Colonic mucosa (tissue), 4 donors: ENCODE results near the gene MYOZ2. TPM values are rescaled to one million over a fixed set of nuclear protein-coding genes. Genes with fewer than 3 reads are reported as not detected.
"Not testable (repeated sequence)": the region's sequence is repeated elsewhere in the genome, so short reads cannot be mapped to it uniquely, and the experiment has no call there.

Experiments used
- DNase-seq: peaks from one replicate; pipeline ENCODE4 v3.0.0-alpha.2; 2020
- H3K27ac ChIP-seq: fragments of 200-600 bp; one replicate; pipeline ENCODE4 v1.8.0; 2021
- H3K27me3 ChIP-seq: fragments of 200-600 bp; one replicate; pipeline ENCODE4 v1.8.0; 2021
- H3K36me3 ChIP-seq: fragments of 200-600 bp; one replicate; pipeline ENCODE4 v1.8.0; 2021
- H3K4me1 ChIP-seq: fragments of 200-600 bp; one replicate; pipeline ENCODE4 v1.8.0; 2021; ENCODE audit warnings: mild to moderate bottlenecking
- H3K4me3 ChIP-seq: fragments of 200-600 bp; one replicate; pipeline ENCODE4 v1.8.0; 2021
- H3K9ac ChIP-seq, 2 donors: one replicate each; pipeline ENCODE4 v1.7.0; 2013; ENCODE audit warnings: control low read depth in 2 of 2, low read depth in 2 of 2, low read length in 2 of 2
- H3K9me3 ChIP-seq: fragments of 200-600 bp; one replicate; pipeline ENCODE4 v1.8.0; 2021
- intact Hi-C: fragments of 100-400 bp; cut with DNase I; formaldehyde crosslinking; loops from one replicate; pipeline ENCODE4 v1.14.1; 2022
- total RNA-seq, 2 donors: library from RNA; stranded (reverse); fragmentation: NEBNext Ultra II Directional in 1 of 2; extraction: Animal tissue kit (Norgen Biotek cat#: 25700) in 1 of 2; gene quantifications; one replicate each; pipeline ENCODE4 v1.2.1, GENCODE V29; 2021
- TF ChIP-seq, protein P1 (sequence below): fragments of 200-600 bp; IDR thresholded peaks from one replicate; pipeline ENCODE4 v1.8.0; 2022; ENCODE audit warnings: antibody characterized with exemption, mild to moderate bottlenecking
- donor health status: healthy.
- donor health status: DM: no; HTN: no; CAD: no.
- donor health status: DM: no; HTN: no; CAD: no.

MYOZ2 gene
- total RNA-seq, 2 donors from 2014 or later, result 0.08 TPM; not detected in 1

DNA sequence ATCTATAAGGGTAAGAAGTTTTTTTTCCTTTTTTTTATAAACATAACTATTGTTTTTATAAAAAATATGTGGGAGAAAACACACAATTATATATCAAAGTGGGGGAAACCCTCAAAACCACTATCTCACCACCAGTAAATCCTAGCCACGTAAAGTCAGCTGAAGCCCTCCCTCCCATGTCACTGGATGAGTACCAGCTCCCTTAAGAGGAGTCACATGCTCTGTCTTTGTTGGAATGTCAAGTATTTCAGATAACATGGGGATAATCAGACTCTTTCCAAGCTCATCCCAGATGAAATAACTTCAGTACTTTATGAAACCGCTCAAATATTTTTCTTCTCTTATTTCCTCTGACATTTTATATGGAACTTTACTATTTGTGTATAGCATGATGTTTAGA lies 2.4 kb downstream of the MYOZ2 start:
- Histone ChIP-seq H3K27me3 (no peaks in the 10 kb centered on the region), H3K27ac (no peak overlapping the region)

GRCh38 chr4:119139311-119139710 lies 3.7 kb downstream of the MYOZ2 start:
- DNase-seq, result no peak
- no peaks in the 10 kb centered on the region for H3K27me3 ChIP-seq
- no peak overlapping the region for H3K9ac ChIP-seq
- TF ChIP-seq, protein P1, sequence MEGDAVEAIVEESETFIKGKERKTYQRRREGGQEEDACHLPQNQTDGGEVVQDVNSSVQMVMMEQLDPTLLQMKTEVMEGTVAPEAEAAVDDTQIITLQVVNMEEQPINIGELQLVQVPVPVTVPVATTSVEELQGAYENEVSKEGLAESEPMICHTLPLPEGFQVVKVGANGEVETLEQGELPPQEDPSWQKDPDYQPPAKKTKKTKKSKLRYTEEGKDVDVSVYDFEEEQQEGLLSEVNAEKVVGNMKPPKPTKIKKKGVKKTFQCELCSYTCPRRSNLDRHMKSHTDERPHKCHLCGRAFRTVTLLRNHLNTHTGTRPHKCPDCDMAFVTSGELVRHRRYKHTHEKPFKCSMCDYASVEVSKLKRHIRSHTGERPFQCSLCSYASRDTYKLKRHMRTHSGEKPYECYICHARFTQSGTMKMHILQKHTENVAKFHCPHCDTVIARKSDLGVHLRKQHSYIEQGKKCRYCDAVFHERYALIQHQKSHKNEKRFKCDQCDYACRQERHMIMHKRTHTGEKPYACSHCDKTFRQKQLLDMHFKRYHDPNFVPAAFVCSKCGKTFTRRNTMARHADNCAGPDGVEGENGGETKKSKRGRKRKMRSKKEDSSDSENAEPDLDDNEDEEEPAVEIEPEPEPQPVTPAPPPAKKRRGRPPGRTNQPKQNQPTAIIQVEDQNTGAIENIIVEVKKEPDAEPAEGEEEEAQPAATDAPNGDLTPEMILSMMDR, result no peak
- H3K9me3 ChIP-seq, result no peaks in the 10 kb centered on the region
- intact Hi-C loops, result no loop called here
- no peak overlapping the region for H3K4me3 ChIP-seq
- H3K4me1 ChIP-seq, result no peaks in the 10 kb centered on the region
- no peak overlapping the region for H3K27ac ChIP-seq
- no peaks in the 10 kb centered on the region for H3K36me3 ChIP-seq

More for the DNA sequence above, 2.4 kb downstream of the MYOZ2 start:
- H3K9ac ChIP-seq, result no peak overlapping the region
- DNase-seq, result no peak
- no peak overlapping the region for H3K4me3 ChIP-seq
- H3K9me3 ChIP-seq, result no peaks in the 10 kb centered on the region
- intact Hi-C loops, result no loop called here
- TF ChIP-seq, protein P1, result no peak
- no peaks in the 10 kb centered on the region for H3K4me1 ChIP-seq
- no peaks in the 10 kb centered on the region for H3K36me3 ChIP-seq

GRCh38 chr4:119139822-119140252 lies 4.2 kb downstream of the MYOZ2 start:
- H3K9me3 ChIP-seq, result no peaks in the 10 kb centered on the region
- TF ChIP-seq, protein P1, result no peak
- intact Hi-C loops, result no loop called here
- H3K27me3 ChIP-seq, result no peaks in the 10 kb centered on the region
- H3K27ac ChIP-seq, result no peak overlapping the region
- H3K4me3 ChIP-seq, result no peak overlapping the region
- DNase-seq, result no peak
- no peaks in the 10 kb centered on the region for H3K36me3 ChIP-seq
- no peak overlapping the region for H3K9ac ChIP-seq
- H3K4me1 ChIP-seq, result no peaks in the 10 kb centered on the region

DNA sequence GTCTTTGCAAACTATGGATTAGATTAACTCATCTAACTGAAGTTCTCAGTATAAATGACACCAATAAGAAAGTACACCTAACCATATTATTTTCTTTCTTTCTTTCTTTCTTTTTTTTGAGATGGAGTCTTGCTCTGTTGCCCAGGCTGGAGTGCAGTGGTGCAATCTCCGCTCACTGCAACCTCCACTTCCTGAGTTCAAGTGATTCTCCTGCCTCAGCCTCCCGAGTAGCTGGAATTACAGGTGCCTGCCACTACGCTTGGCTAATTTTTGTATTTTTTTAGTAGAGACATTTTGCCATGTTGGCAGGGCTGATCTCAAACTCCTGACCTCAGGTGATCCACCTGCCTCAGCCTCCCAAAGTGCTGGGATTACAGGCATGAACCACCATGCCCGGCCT lies 5.7 kb downstream of the MYOZ2 start:
- H3K4me3 ChIP-seq, result not testable (repeated sequence)

DNA sequence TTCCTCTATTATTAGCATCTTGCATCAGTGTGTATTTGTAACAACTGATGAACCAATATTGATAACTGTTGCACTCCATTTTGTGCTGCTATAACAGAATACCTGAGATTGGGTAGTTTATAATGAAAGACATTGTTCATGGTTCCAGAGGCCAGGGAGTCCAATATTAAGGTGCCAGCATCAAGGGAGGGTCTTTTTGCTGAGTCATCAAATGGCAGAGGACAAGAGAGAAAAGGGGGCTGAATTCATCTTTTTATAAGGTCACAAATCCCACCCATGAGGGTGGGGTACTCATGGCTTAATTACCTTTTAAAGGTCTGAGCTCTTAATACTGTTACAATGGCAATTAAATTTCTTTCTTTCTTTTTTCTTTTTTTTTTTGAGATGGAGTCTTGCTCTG lies 7.2 kb downstream of the MYOZ2 start:
- no peak overlapping the region for H3K4me3 ChIP-seq
- H3K36me3 ChIP-seq, result no peaks in the 10 kb centered on the region
- H3K9me3 ChIP-seq, result no peaks in the 10 kb centered on the region
- H3K9ac ChIP-seq, result no peak overlapping the region
- TF ChIP-seq, protein P1, result no peak
- no peak overlapping the region for H3K27ac ChIP-seq
- H3K4me1 ChIP-seq, result no peaks in the 10 kb centered on the region
- intact Hi-C loops, result no loop called here
- DNase-seq, result no peak
- no peaks in the 10 kb centered on the region for H3K27me3 ChIP-seq

More for the DNA sequence above, 5.7 kb downstream of the MYOZ2 start:
- H3K27me3 ChIP-seq, intact Hi-C loops, DNase-seq, H3K36me3 ChIP-seq, H3K27ac ChIP-seq, H3K4me1 ChIP-seq, H3K9me3 ChIP-seq, H3K9ac ChIP-seq: not testable (repeated sequence)

DNA sequence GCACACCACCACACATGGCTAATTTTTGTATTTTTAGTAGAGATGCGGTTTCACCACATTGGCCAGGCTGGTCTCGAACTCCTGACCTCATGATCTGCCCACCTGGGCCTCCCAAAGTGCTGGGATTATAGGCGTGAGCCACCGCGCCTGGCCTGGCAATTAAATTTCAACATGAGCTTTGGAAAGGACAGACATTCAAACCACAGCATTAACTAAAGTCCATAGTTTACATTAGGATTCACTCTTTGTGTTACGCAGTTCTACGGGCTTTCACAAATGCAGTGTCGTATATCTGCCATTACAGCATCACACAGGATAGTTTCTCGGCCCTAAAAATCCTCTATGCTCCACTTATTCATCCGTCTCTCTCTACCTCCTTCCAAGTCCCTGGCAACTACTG lies 7.7 kb downstream of the MYOZ2 start:
- H3K9me3 ChIP-seq, H3K9ac ChIP-seq, H3K4me1 ChIP-seq, DNase-seq, H3K36me3 ChIP-seq, H3K27ac ChIP-seq, intact Hi-C loops, H3K4me3 ChIP-seq, H3K27me3 ChIP-seq: not testable (repeated sequence)

DNA sequence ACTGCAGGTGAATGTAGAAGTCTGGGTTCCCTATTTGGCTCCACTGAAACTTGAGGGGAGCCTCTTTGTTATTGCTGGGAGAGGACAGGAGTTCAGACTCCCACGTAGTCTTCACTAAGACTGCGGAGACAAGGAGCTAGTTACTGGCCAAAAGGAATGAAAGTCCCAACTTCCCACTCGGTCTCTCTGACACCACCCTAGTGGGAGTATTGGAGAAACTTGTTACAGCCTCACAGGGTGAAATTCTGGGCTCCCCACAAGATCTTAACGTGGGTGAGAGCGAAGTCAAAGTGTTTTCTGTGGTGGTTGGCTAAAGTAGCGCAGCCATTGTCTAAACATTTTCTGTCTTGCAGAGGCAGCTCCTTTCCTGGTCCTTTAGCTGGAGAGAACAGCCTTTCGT lies 13.5 kb downstream of the MYOZ2 start:
- no peak for DNase-seq
- H3K27ac ChIP-seq, result no peak overlapping the region
- no peaks in the 10 kb centered on the region for H3K9me3 ChIP-seq
- H3K4me1 ChIP-seq, result no peaks in the 10 kb centered on the region
- no peaks in the 10 kb centered on the region for H3K27me3 ChIP-seq
- TF ChIP-seq, protein P1, result no peak
- no peaks in the 10 kb centered on the region for H3K36me3 ChIP-seq
- H3K4me3 ChIP-seq, result no peak overlapping the region
- intact Hi-C loops, result no loop called here
- no peak overlapping the region for H3K9ac ChIP-seq
